Measurements from ENCODE around the gene CCNY.

Gene CCNY

GRCh38 chr10:35347121-35347562 is 10.8 kb downstream of the CCNY start:
- no peak overlapping the region for H4K8ac ChIP-seq (ENCODE audit: low read length)
- H3K27me3 ChIP-seq (ENCODE audit: control insufficient read depth in 1 of 2, insufficient read depth in 1 of 2, low read length in 2 of 2) = no peaks in the 10 kb centered on the region
- H2AFZ ChIP-seq (ENCODE audit: low read depth, low read length) = no peak overlapping the region

GRCh38 chr10:35347899-35348608 is 11.7 kb downstream of the CCNY start:
- Histone ChIP-seq H2BK5ac (ENCODE audit: low read depth, low read length, poor library complexity, severe bottlenecking) (no peak overlapping the region), H3K9me3 (ENCODE audit: control insufficient read depth, low read length) (no peaks in the 10 kb centered on the region), H3K9ac (ENCODE audit: low read length) (peak overlapping the region; percentile 55), H3K4me3 (ENCODE audit: insufficient read depth in 1 of 2, low read depth in 1 of 2, low read length in 2 of 2) (no peak overlapping the region), H2BK120ac (ENCODE audit: low read depth, low read length) (no peak overlapping the region), H4K91ac (ENCODE audit: low read length) (no peak overlapping the region), H2BK15ac (ENCODE audit: low read depth, poor library complexity, severe bottlenecking) (no peak overlapping the region), H2BK12ac (ENCODE audit: low read length in 2 of 2) (peak overlapping the region in 1 of 2 experiments; percentile 29), H2AFZ (ENCODE audit: low read depth, low read length) (no peak overlapping the region), H4K8ac (ENCODE audit: low read length) (no peak overlapping the region), H3K27me3 (ENCODE audit: control insufficient read depth in 1 of 2, insufficient read depth in 1 of 2, low read length in 2 of 2) (no peaks in the 10 kb centered on the region), H3K14ac (ENCODE audit: low read length in 2 of 2) (no peak overlapping the region), H3K4me1 (ENCODE audit: control insufficient read depth, insufficient read depth, low read depth, low read length) (no peaks in the 10 kb centered on the region), H3K18ac (ENCODE audit: low read depth in 1 of 2, low read length in 2 of 2) (no peak overlapping the region), H3K4ac (ENCODE audit: low read depth in 1 of 2, low read length in 2 of 2) (no peak overlapping the region), H3K4me2 (ENCODE audit: low read length, poor library complexity, severe bottlenecking) (no peak overlapping the region), H3K79me1 (replicated peaks; ENCODE audit: low read length, poor library complexity, severe bottlenecking) (peaks cover 21% of the 10 kb centered on the region), H3K36me3 (ENCODE audit: control insufficient read depth in 1 of 2, insufficient read depth in 2 of 2, low read depth in 1 of 2, low read length in 2 of 2) (peaks cover 0 to 3% of the 10 kb centered on the region in 2 experiments), H3K27ac (ENCODE audit: low read length, poor library complexity, severe bottlenecking) (no peak overlapping the region), H3K23ac (ENCODE audit: low read length in 2 of 2) (no peak overlapping the region), H2AK5ac (ENCODE audit: low read length, severe bottlenecking) (no peak overlapping the region)
- 91% methylated on average over 12 of the region's 13 CpGs for WGBS
- DNase-seq = no peak

More at GRCh38 chr10:35347121-35347562, 10.8 kb downstream of the CCNY start:
- H2BK5ac ChIP-seq (ENCODE audit: low read depth, low read length, poor library complexity, severe bottlenecking) = no peak overlapping the region
- H3K79me1 ChIP-seq (replicated peaks; ENCODE audit: low read length, poor library complexity, severe bottlenecking) = peaks cover 16% of the 10 kb centered on the region
- H3K23ac ChIP-seq (ENCODE audit: low read length in 2 of 2) = no peak overlapping the region
- no peak overlapping the region for H3K27ac ChIP-seq (ENCODE audit: low read length, poor library complexity, severe bottlenecking)
- WGBS = 89% methylated on average over 2 of the region's 2 CpGs
- no peak overlapping the region for H3K4me2 ChIP-seq (ENCODE audit: low read length, poor library complexity, severe bottlenecking)
- no peak overlapping the region for H2AK5ac ChIP-seq (ENCODE audit: low read length, severe bottlenecking)
- no peak overlapping the region for H4K91ac ChIP-seq (ENCODE audit: low read length)
- H3K14ac ChIP-seq (ENCODE audit: low read length in 2 of 2) = no peak overlapping the region
- peak overlapping the region; percentile 63 for H2BK15ac ChIP-seq (ENCODE audit: low read depth, poor library complexity, severe bottlenecking)
- DNase-seq = no peak
- H2BK12ac ChIP-seq (ENCODE audit: low read length in 2 of 2) = no peak overlapping the region
- H3K4me3 ChIP-seq (ENCODE audit: insufficient read depth in 1 of 2, low read depth in 1 of 2, low read length in 2 of 2) = no peak overlapping the region
- no peaks in the 10 kb centered on the region for H3K9me3 ChIP-seq (ENCODE audit: control insufficient read depth, low read length)
- peak overlapping the region in 1 of 2 experiments; percentile 68 for H3K4ac ChIP-seq (ENCODE audit: low read depth in 1 of 2, low read length in 2 of 2)
- no peaks in the 10 kb centered on the region for H3K4me1 ChIP-seq (ENCODE audit: control insufficient read depth, insufficient read depth, low read depth, low read length)
- peaks cover 0 to 3% of the 10 kb centered on the region in 2 experiments for H3K36me3 ChIP-seq (ENCODE audit: control insufficient read depth in 1 of 2, insufficient read depth in 2 of 2, low read depth in 1 of 2, low read length in 2 of 2)
- no peak overlapping the region for H2BK120ac ChIP-seq (ENCODE audit: low read depth, low read length)
- peak overlapping the region; percentile 55 for H3K9ac ChIP-seq (ENCODE audit: low read length)
- H3K18ac ChIP-seq (ENCODE audit: low read depth in 1 of 2, low read length in 2 of 2) = no peak overlapping the region

DNA sequence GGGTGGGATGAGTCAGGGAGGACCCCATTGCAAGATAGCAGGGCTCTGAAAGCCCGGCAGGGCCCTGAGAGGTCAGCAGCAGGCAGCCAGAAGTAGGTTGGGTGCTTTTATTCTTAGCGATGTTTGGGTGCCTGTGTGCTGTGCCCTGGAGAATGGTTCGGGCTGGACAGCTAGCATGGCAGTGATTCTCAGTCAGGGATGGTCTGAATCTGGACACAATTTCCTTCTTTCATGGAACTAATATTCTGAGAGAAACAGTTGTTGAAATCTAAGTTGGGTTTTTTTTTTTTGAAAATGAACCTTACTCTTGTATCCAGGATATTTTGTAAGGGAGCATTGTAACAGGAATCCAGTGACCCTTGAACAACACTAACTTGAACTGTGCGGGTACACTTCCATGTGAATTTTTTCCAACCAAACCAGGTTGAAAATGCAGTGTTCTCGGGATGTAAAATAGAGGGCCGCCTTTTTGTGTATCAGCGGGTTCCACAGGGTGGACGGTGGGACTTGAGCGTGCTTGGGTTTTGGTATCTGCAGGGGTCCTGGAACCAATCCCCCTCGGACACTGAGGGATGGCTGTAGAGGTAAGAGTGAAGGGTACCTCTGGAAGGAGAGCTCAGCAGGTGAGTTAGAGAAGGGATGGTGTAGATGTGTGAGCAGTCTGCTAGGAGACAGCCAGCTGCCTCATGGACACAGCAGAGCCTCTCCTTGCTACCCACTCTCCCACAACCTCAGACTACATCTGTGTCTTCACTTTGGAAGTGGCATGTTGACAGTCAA is 12.5 kb downstream of the CCNY start:
- Histone ChIP-seq H3K23ac (ENCODE audit: low read length in 2 of 2) (no peak overlapping the region), H3K4me3 (ENCODE audit: insufficient read depth in 1 of 2, low read depth in 1 of 2, low read length in 2 of 2) (no peak overlapping the region), H3K4ac (ENCODE audit: low read depth in 1 of 2, low read length in 2 of 2) (peak overlapping the region in 1 of 2 experiments; percentile 10), H3K14ac (ENCODE audit: low read length in 2 of 2) (no peak overlapping the region), H2BK5ac (ENCODE audit: low read depth, low read length, poor library complexity, severe bottlenecking) (no peak overlapping the region), H2AFZ (ENCODE audit: low read depth, low read length) (no peak overlapping the region), H3K27ac (ENCODE audit: low read length, poor library complexity, severe bottlenecking) (no peak overlapping the region), H2BK12ac (ENCODE audit: low read length in 2 of 2) (peak overlapping the region in 1 of 2 experiments; percentile 68), H3K18ac (ENCODE audit: low read depth in 1 of 2, low read length in 2 of 2) (peak overlapping the region in 1 of 2 experiments; percentile 70), H2AK5ac (ENCODE audit: low read length, severe bottlenecking) (no peak overlapping the region), H2BK15ac (ENCODE audit: low read depth, poor library complexity, severe bottlenecking) (no peak overlapping the region), H4K91ac (ENCODE audit: low read length) (no peak overlapping the region), H3K4me2 (ENCODE audit: low read length, poor library complexity, severe bottlenecking) (no peak overlapping the region), H4K8ac (ENCODE audit: low read length) (no peak overlapping the region), H2BK120ac (ENCODE audit: low read depth, low read length) (no peak overlapping the region), H3K4me1 (ENCODE audit: control insufficient read depth, insufficient read depth, low read depth, low read length) (peaks cover under 1% of the 10 kb centered on the region), H3K36me3 (ENCODE audit: control insufficient read depth in 1 of 2, insufficient read depth in 2 of 2, low read depth in 1 of 2, low read length in 2 of 2) (peaks cover 0 to 3% of the 10 kb centered on the region in 2 experiments), H3K9ac (ENCODE audit: low read length) (no peak overlapping the region), H3K9me3 (ENCODE audit: control insufficient read depth, low read length) (no peaks in the 10 kb centered on the region), H3K27me3 (ENCODE audit: control insufficient read depth in 1 of 2, insufficient read depth in 1 of 2, low read length in 2 of 2) (no peaks in the 10 kb centered on the region), H3K79me1 (replicated peaks; ENCODE audit: low read length, poor library complexity, severe bottlenecking) (peaks cover 21% of the 10 kb centered on the region)
- DNase-seq = no peak
- WGBS = over 99% methylated on average over 10 of the region's 10 CpGs

- Histone ChIP-seq H2BK12ac (ENCODE audit: low read length in 2 of 2) (peak overlapping the region in 1 of 2 experiments; percentile 68), H2AFZ (ENCODE audit: low read depth, low read length) (no peak overlapping the region), H3K4ac (ENCODE audit: low read depth in 1 of 2, low read length in 2 of 2) (peak overlapping the region in 1 of 2 experiments; percentile 10), H3K9me3 (ENCODE audit: control insufficient read depth, low read length) (no peaks in the 10 kb centered on the region), H3K9ac (ENCODE audit: low read length) (no peak overlapping the region), H2BK5ac (ENCODE audit: low read depth, low read length, poor library complexity, severe bottlenecking) (no peak overlapping the region), H3K36me3 (ENCODE audit: control insufficient read depth in 1 of 2, insufficient read depth in 2 of 2, low read depth in 1 of 2, low read length in 2 of 2) (peaks cover 0 to 3% of the 10 kb centered on the region in 2 experiments), H2BK15ac (ENCODE audit: low read depth, poor library complexity, severe bottlenecking) (no peak overlapping the region), H3K18ac (ENCODE audit: low read depth in 1 of 2, low read length in 2 of 2) (peak overlapping the region in 1 of 2 experiments; percentile 70), H3K4me3 (ENCODE audit: insufficient read depth in 1 of 2, low read depth in 1 of 2, low read length in 2 of 2) (no peak overlapping the region), H2BK120ac (ENCODE audit: low read depth, low read length) (no peak overlapping the region), H3K4me2 (ENCODE audit: low read length, poor library complexity, severe bottlenecking) (no peak overlapping the region), H3K79me1 (replicated peaks; ENCODE audit: low read length, poor library complexity, severe bottlenecking) (peaks cover 22% of the 10 kb centered on the region), H3K23ac (ENCODE audit: low read length in 2 of 2) (no peak overlapping the region), H2AK5ac (ENCODE audit: low read length, severe bottlenecking) (no peak overlapping the region), H3K14ac (ENCODE audit: low read length in 2 of 2) (no peak overlapping the region), H3K27ac (ENCODE audit: low read length, poor library complexity, severe bottlenecking) (no peak overlapping the region), H4K91ac (ENCODE audit: low read length) (no peak overlapping the region), H3K4me1 (ENCODE audit: control insufficient read depth, insufficient read depth, low read depth, low read length) (peaks cover 2% of the 10 kb centered on the region), H4K8ac (ENCODE audit: low read length) (no peak overlapping the region), H3K27me3 (ENCODE audit: control insufficient read depth in 1 of 2, insufficient read depth in 1 of 2, low read length in 2 of 2) (no peaks in the 10 kb centered on the region)
- 69% methylated on average over 2 of the region's 2 CpGs for WGBS
- DNase-seq = no peak
Observed at GRCh38 chr10:35349389-35349915, 13.1 kb downstream of the CCNY start.
